Immature natural killer cell (primary cell): ENCODE results near the gene SNIP1. TPM values are rescaled to one million over a fixed set of nuclear protein-coding genes. Genes with fewer than 3 reads are reported as not detected.
"Not testable (repeated sequence)": the region's sequence is repeated elsewhere in the genome, so short reads cannot be mapped to it uniquely, and the experiment has no call there.

Experiments
- DNase-seq, 3 donors: peaks; one replicate each; pipeline ENCODE4 v3.0.0; 2022; ENCODE audit warnings: mixed read lengths in 1 of 3
- H3K27ac Mint-ChIP-seq, 6 donors: one replicate each; pipeline ENCODE4 v1.8.0; 2020; ENCODE audit warnings: mixed read lengths in 6 of 6, mild to moderate bottlenecking in 5 of 6, inconsistent platforms in 4 of 6, moderate library complexity in 3 of 6
- H3K27me3 Mint-ChIP-seq, 3 donors: one replicate each; pipeline ENCODE4 v1.8.0; 2020 to 2021; ENCODE audit warnings: low read depth in 3 of 3, mild to moderate bottlenecking in 3 of 3, mixed read lengths in 3 of 3, moderate library complexity in 3 of 3, inconsistent platforms in 1 of 3
- H3K36me3 Mint-ChIP-seq, 3 donors: one replicate each; pipeline ENCODE4 v1.8.0; 2020; ENCODE audit warnings: mixed read lengths in 3 of 3, inconsistent platforms in 2 of 3, mild to moderate bottlenecking in 2 of 3
- H3K4me1 Mint-ChIP-seq, 2 donors: one replicate each; pipeline ENCODE4 v1.8.0; 2020; ENCODE audit warnings: inconsistent platforms in 2 of 2, mild to moderate bottlenecking in 2 of 2, mixed read lengths in 2 of 2, moderate library complexity in 1 of 2
- H3K4me3 Mint-ChIP-seq, 5 donors: one replicate each; pipeline ENCODE4 v1.8.0; 2020; ENCODE audit warnings: mild to moderate bottlenecking in 5 of 5, mixed read lengths in 5 of 5, inconsistent platforms in 3 of 5, moderate library complexity in 3 of 5
- H3K9me3 Mint-ChIP-seq, 6 donors: one replicate each; pipeline ENCODE4 v1.8.0; 2020; ENCODE audit warnings: mild to moderate bottlenecking in 6 of 6, mixed read lengths in 6 of 6, inconsistent platforms in 4 of 6, moderate library complexity in 3 of 6
- polyA plus RNA-seq, 3 donors: library from polyadenylated mRNA; unstranded; fragments of 300-500 nt; fragmentation: Illumina TruSeq; gene quantifications; one replicate each; pipeline ENCODE4 v1.2.3, GENCODE V29; 2021

Gene SNIP1
- polyA plus RNA-seq, 3 donors from 2014 or later: 2.1 to 10.8 (median 3.2) TPM

DNA sequence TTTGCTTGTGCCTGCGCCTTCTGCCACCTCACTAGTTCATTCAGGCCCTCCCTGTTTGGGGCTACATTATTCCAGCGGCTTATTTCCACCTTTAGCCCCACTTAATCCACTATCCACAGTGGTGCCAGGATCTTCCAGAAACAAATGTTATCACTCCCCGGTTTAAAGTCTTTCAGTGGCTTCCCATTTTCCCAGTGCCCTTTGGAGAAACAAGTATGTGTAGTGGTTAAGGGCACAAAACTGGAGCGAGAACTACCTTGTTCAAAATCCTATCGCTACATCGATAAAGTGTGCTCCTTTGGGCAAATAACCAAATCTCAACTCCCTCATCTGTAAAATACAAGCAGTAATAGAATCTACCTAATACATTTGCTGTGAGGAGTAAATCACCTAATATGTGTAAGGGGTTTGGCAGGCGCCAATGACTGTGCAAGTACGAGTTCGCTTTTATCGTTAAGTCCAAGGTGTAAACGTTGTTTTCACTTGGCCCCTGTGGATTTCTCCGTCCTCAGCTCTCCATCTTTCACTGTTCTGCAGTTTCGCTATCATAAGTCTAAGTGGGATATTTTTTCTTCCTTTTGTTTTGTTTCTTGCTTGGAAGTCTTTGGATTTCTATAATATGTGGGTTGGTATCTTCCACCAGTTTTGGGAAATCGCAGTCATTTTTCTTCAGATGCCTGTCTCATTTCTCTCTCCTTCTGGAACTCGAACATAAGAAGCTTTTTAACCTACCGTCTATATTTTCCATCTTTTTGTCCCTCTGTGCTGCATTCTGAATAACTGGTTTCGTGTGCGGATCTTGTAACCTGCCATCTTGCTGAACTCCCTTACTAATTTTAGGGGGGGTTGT, 38.7 kb downstream of the SNIP1 start:
- Mint-ChIP-seq H3K9me3 (no peaks in the 10 kb centered on the region), H3K27me3 (peaks cover 7 to 11% (median 10%) of the 10 kb centered on the region in 3 donors), H3K36me3 (peaks cover 0 to 9% (median 3%) of the 10 kb centered on the region in 3 donors), H3K4me1 (peaks cover 45 to 54% of the 10 kb centered on the region in 2 donors), H3K27ac (peak overlapping the region; percentile 95 to 100 (median 99)), H3K4me3 (peak overlapping the region; percentile 92 to 99 (median 97))
- DNase-seq: no peak

DNA sequence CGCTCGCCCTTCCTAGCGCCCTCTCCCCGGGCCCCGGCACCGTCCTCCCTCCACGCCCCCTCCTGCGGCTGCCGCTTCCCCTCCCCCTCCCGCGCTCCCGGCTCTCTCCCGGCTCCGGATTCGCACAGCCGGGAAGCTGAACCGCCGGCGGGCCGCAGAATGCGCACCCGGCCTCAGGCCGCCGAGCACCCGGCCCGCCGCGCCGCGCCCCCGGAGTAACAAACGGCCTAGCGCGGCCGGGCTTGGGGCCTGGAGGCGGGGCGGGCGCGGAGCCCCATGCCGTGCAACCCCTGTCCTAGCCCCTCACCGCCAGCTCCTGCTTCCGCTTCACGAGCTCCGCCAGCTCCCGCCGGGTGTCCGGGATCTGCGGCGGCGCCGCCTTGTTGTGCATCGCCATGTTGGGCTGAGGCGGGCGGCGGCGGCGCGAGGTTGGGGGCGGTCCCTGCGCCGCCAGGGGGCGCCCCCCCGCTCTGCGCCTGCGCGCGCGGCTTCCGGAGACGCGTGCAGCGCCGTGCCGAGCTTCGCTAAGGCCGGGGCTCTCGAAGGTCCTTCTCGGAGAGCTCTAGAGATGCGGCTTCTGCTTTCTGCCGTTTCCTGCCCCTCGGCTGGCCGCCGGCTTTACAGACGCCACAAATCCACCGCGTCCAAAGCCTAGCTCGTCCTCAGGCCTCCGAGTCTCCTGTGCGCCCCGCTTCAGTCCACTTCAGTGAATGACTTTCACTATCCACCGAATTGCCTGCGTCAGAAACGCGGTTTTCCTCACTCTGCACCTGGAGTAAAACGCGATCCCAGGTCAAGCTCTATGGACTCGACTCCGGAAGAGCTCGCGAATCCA, 39.5 kb downstream of the SNIP1 start, which contains the start of gene MEAF6:
TSS of gene MEAF6 (minus strand) at position 417 of the 835 bp plus-strand sequence. CDS start at position 397, 20 bp downstream.
- Mint-ChIP-seq H3K4me1 (peaks cover 44 to 52% of the 10 kb centered on the region in 2 donors), H3K4me3 (peak within 1 kb of the TSS; percentile 95 to 99 (median 97)), H3K27me3 (peaks cover 7 to 11% (median 10%) of the 10 kb centered on the region in 3 donors), H3K27ac (peak within 1 kb of the TSS; percentile 95 to 100 (median 99)), H3K36me3 (peaks cover 0 to 9% (median 3%) of the 10 kb centered on the region in 3 donors), H3K9me3 (no peaks in the 10 kb centered on the region)
- peak; percentile 83 to 86 (median 85) for DNase-seq

DNA sequence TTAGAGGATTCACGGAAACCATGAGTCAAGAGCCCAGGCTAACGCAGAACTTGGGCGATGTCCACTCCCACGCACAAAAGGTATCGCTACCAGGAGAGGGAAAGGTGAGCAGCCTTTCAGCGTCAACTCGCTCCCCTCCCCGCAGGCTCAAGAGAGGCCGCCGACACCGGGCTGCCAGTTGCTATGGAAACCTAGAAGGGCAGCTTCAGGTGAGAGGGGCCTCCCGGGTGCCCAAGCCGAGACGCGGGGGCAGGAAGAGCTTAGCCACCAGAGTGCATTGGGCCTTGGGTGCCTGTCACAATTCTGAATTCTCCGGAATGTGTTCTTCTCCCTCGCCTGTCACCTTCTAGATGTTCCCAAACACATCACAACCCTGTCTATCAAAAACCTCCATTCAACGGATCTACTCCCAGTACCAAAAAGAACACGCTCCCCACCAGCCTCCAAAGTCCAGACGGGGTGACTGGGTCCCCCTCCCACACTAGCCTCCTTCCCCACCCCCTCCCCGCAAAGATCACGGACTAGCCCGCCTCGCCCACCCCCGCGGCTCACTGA, 40.2 kb downstream of the SNIP1 start:
- Mint-ChIP-seq H3K4me3 (peak overlapping the region; percentile 90 to 97 (median 93)), H3K9me3 (no peaks in the 10 kb centered on the region), H3K27ac (peak overlapping the region; percentile 66 to 96 (median 90)), H3K36me3 (peaks cover 0 to 15% (median 3%) of the 10 kb centered on the region in 3 donors), H3K4me1 (peaks cover 40 to 52% of the 10 kb centered on the region in 2 donors), H3K27me3 (peaks cover 7 to 11% (median 8%) of the 10 kb centered on the region in 3 donors)
- peak; percentile 40 to 46 (median 43) for DNase-seq

GRCh38 chr1:37509181-37509580, 44.9 kb downstream of the SNIP1 start:
- peaks cover 12 to 33% (median 15%) of the 10 kb centered on the region in 3 donors for H3K36me3 Mint-ChIP-seq
- peak overlapping the region in 1 of 6 donors; percentile 18 for H3K27ac Mint-ChIP-seq
- no peak overlapping the region for H3K4me3 Mint-ChIP-seq
- no peak for DNase-seq
- peaks cover 28 to 44% of the 10 kb centered on the region in 2 donors for H3K4me1 Mint-ChIP-seq
- H3K27me3 Mint-ChIP-seq: peaks cover 3 to 6% (median 5%) of the 10 kb centered on the region in 3 donors
- H3K9me3 Mint-ChIP-seq: no peaks in the 10 kb centered on the region

DNA sequence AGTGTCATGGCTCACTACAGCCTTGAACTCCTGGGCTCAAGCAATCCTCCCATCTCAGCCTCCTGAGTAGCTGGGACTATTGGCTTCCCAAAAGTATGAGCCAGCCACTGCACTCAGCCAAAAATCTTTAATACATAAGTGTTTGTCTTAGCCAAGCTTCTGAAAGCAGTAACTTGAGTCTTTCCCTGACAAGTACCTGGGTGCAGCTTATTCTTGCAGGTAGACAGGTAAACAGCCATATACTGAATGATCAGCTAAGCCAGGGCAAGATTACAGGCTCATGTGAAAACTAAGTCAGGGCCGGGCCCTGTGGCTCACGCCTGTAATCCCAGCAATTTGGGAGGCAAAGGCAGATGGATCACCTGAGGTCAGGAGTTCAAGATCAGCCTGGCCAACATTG, 47.4 kb downstream of the SNIP1 start:
- Mint-ChIP-seq H3K36me3 (peaks cover 14 to 36% (median 15%) of the 10 kb centered on the region in 3 donors), H3K9me3 (no peaks in the 10 kb centered on the region), H3K27ac (no peak overlapping the region), H3K27me3 (peaks cover 0 to 3% (median 0%) of the 10 kb centered on the region in 3 donors), H3K4me1 (peaks cover 12 to 24% of the 10 kb centered on the region in 2 donors), H3K4me3 (no peak overlapping the region)
- no peak for DNase-seq

- not testable (repeated sequence) for H3K4me3 Mint-ChIP-seq, H3K9me3 Mint-ChIP-seq, H3K4me1 Mint-ChIP-seq, H3K27me3 Mint-ChIP-seq, H3K27ac Mint-ChIP-seq, DNase-seq
- H3K36me3 Mint-ChIP-seq: peaks cover 18 to 42% (median 19%) of the 10 kb centered on the region in 3 donors
Observed at GRCh38 chr1:37502791-37503190, 51.3 kb downstream of the SNIP1 start.

GRCh38 chr1:37502104-37502503, 52.0 kb downstream of the SNIP1 start:
- DNase-seq: no peak
- H3K27me3 Mint-ChIP-seq: peaks cover 0 to 3% (median 2%) of the 10 kb centered on the region in 3 donors
- no peak overlapping the region for H3K4me3 Mint-ChIP-seq
- peaks cover 12 to 35% (median 13%) of the 10 kb centered on the region in 3 donors for H3K36me3 Mint-ChIP-seq
- no peaks in the 10 kb centered on the region for H3K9me3 Mint-ChIP-seq
- peak overlapping the region in 3 of 6 donors; percentile 17 to 46 (median 23) for H3K27ac Mint-ChIP-seq
- peaks cover 0 to 4% of the 10 kb centered on the region in 2 donors for H3K4me1 Mint-ChIP-seq

GRCh38 chr1:37501661-37502060, 52.4 kb downstream of the SNIP1 start:
- H3K4me1 Mint-ChIP-seq: peaks cover 1 to 4% of the 10 kb centered on the region in 2 donors
- peak overlapping the region in 3 of 6 donors; percentile 17 to 46 (median 23) for H3K27ac Mint-ChIP-seq
- DNase-seq: no peak
- H3K9me3 Mint-ChIP-seq: no peaks in the 10 kb centered on the region
- peaks cover 0 to 3% (median 2%) of the 10 kb centered on the region in 3 donors for H3K27me3 Mint-ChIP-seq
- H3K36me3 Mint-ChIP-seq: peaks cover 12 to 34% (median 13%) of the 10 kb centered on the region in 3 donors
- H3K4me3 Mint-ChIP-seq: no peak overlapping the region

GRCh38 chr1:37498872-37499617, 55.0 kb downstream of the SNIP1 start:
- H3K4me1 Mint-ChIP-seq: peaks cover 3 to 6% of the 10 kb centered on the region in 2 donors
- no peaks in the 10 kb centered on the region for H3K9me3 Mint-ChIP-seq
- H3K27me3 Mint-ChIP-seq: peaks cover 0 to 2% (median 0%) of the 10 kb centered on the region in 3 donors
- no peak for DNase-seq
- no peak overlapping the region for H3K4me3 Mint-ChIP-seq
- H3K36me3 Mint-ChIP-seq: peaks cover 4 to 31% (median 10%) of the 10 kb centered on the region in 3 donors
- no peak overlapping the region for H3K27ac Mint-ChIP-seq

GRCh38 chr1:37497832-37498231, 56.3 kb downstream of the SNIP1 start:
- no peak overlapping the region for H3K4me3 Mint-ChIP-seq
- peak overlapping the region in 1 of 6 donors; percentile 74 for H3K27ac Mint-ChIP-seq
- H3K27me3 Mint-ChIP-seq: peaks cover 0 to 2% (median 0%) of the 10 kb centered on the region in 3 donors
- DNase-seq: no peak
- H3K4me1 Mint-ChIP-seq: peaks cover 3 to 6% of the 10 kb centered on the region in 2 donors
- H3K9me3 Mint-ChIP-seq: no peaks in the 10 kb centered on the region
- H3K36me3 Mint-ChIP-seq: peaks cover 14 to 40% (median 21%) of the 10 kb centered on the region in 3 donors

- H3K4me1 Mint-ChIP-seq: peaks cover 1 to 6% of the 10 kb centered on the region in 2 donors
- H3K9me3 Mint-ChIP-seq: no peaks in the 10 kb centered on the region
- peaks cover 15 to 32% (median 20%) of the 10 kb centered on the region in 3 donors for H3K36me3 Mint-ChIP-seq
Observed at GRCh38 chr1:37495875-37496274, 58.2 kb downstream of the SNIP1 start.

GRCh38 chr1:37493336-37494098, 60.6 kb downstream of the SNIP1 start:
- H3K4me1 Mint-ChIP-seq: peaks cover 1 to 6% of the 10 kb centered on the region in 2 donors
- H3K9me3 Mint-ChIP-seq: no peaks in the 10 kb centered on the region
- H3K36me3 Mint-ChIP-seq: peaks cover 17 to 31% (median 20%) of the 10 kb centered on the region in 3 donors
- peak overlapping the region in 2 of 6 donors; percentile 21 to 44 for H3K27ac Mint-ChIP-seq
- H3K4me3 Mint-ChIP-seq: no peak overlapping the region
- H3K27me3 Mint-ChIP-seq: no peaks in the 10 kb centered on the region
- DNase-seq: no peak

More at GRCh38 chr1:37495875-37496274, 58.2 kb downstream of the SNIP1 start:
- H3K27me3 Mint-ChIP-seq: no peaks in the 10 kb centered on the region
- H3K4me3 Mint-ChIP-seq: no peak overlapping the region
- peak overlapping the region in 3 of 6 donors; percentile 23 to 49 (median 36) for H3K27ac Mint-ChIP-seq
- DNase-seq: no peak
